H1 (cell line): ENCODE data around the gene MAP1B. TPM values are rescaled to one million over a fixed set of nuclear protein-coding genes. Genes with fewer than 3 reads are reported as not detected.

Experiments
- CTCF ChIA-PET: fragments of 300-600 bp; sonication (Branson Sonifier 250); formaldehyde crosslinking; loops from one replicate; lab custom pipeline; 2021; ENCODE audit not compliant: partially characterized antibody; lab: Charles Lee
- POLR2A ChIA-PET: fragments of 300-600 bp; sonication (Branson Sonifier 250); formaldehyde crosslinking; loops from one replicate; lab custom pipeline; 2021; ENCODE audit warnings: inconsistent platforms; ENCODE audit not compliant: partially characterized antibody; lab: Charles Lee
- DNase-seq, 2 experiments: peaks; one replicate each; pipeline versions ENCODE4 v3.0.0 to v3.0.0-alpha.2; 2010 to 2022; ENCODE audit warnings: low spot score in 2 of 2, low read depth in 1 of 2, mixed read lengths in 1 of 2
- FAIRE-seq: peaks from 2 replicates; lab custom pipeline; 2011; peaks lifted over from hg19 to GRCh38; lab: Jason Lieb, UNC
- H2AFZ ChIP-seq: 2 replicates; pipeline ENCODE4 v1.8.1; 2012; ENCODE audit warnings: low read length, inconsistent platforms
- H2AK5ac ChIP-seq: 2 replicates; pipeline ENCODE4 v1.6.1; 2013; ENCODE audit warnings: low read depth, low read length
- H2BK120ac ChIP-seq: replicated peaks from 2 replicates; pipeline ENCODE3; 2013; ENCODE audit warnings: low read depth, low read length, inconsistent platforms
- H2BK12ac ChIP-seq: 2 replicates; pipeline ENCODE4 v1.6.1; 2013; ENCODE audit warnings: low read depth, low read length
- H2BK15ac ChIP-seq: 2 replicates; pipeline ENCODE4 v1.6.1; 2013; ENCODE audit warnings: low read length
- H2BK20ac ChIP-seq: 2 replicates; pipeline ENCODE4 v1.6.1; 2013; ENCODE audit warnings: low read length
- H2BK5ac ChIP-seq: 2 replicates; pipeline ENCODE4 v1.6.1; 2013; ENCODE audit warnings: low read depth, low read length
- H3K14ac ChIP-seq: 2 replicates; pipeline ENCODE4 v1.6.1; 2013; ENCODE audit warnings: inconsistent platforms; ENCODE audit not compliant: insufficient read length
- H3K18ac ChIP-seq: 2 replicates; pipeline ENCODE4 v1.6.1; 2013; ENCODE audit warnings: low read length; ENCODE audit errors: extremely low read depth
- H3K23ac ChIP-seq: 2 replicates; pipeline ENCODE4 v1.6.1; 2013; ENCODE audit warnings: inconsistent platforms; ENCODE audit not compliant: insufficient read length
- H3K23me2 ChIP-seq: 2 replicates; pipeline ENCODE4 v1.6.1; 2013; ENCODE audit warnings: low read depth, low read length
- H3K27ac ChIP-seq: 2 replicates; pipeline ENCODE4 v1.6.1; 2011; ENCODE audit warnings: low read depth, low read length, inconsistent platforms
- H3K27me3 ChIP-seq, 4 experiments: replicated peaks in 1 of 4; 1 replicate in 1 of 4; 2 replicates in 3 of 4; pipeline versions ENCODE4 v1.6.1 to v1.8.1; 2011 to 2013; ENCODE audit warnings: low read length in 3 of 4, mild to moderate bottlenecking in 3 of 4, inconsistent platforms in 2 of 4, mixed read lengths in 2 of 4, moderate library complexity in 1 of 4; ENCODE audit not compliant: control insufficient read depth in 3 of 4, insufficient read depth in 3 of 4; ENCODE audit errors: extremely low read depth in 1 of 4
- H3K36me3 ChIP-seq, 4 experiments: 2 replicates each; pipeline versions ENCODE4 v1.6.1 to v1.8.1; 2011 to 2013; ENCODE audit warnings: mild to moderate bottlenecking in 4 of 4, low read length in 3 of 4, moderate library complexity in 2 of 4, control low read depth in 1 of 4, inconsistent platforms in 1 of 4; ENCODE audit not compliant: insufficient read depth in 4 of 4, control insufficient read depth in 2 of 4
- H3K4ac ChIP-seq: replicated peaks from 2 replicates; pipeline ENCODE3; 2013; ENCODE audit warnings: low read length, low read depth, mixed read lengths, inconsistent platforms; ENCODE audit not compliant: insufficient read length
- H3K4me1 ChIP-seq, 4 experiments: replicated peaks in 1 of 4; 1 replicate in 1 of 4; 2 replicates in 3 of 4; pipeline versions ENCODE4 v1.6.1 to v1.8.1; 2011 to 2013; ENCODE audit warnings: low read length in 3 of 4, inconsistent platforms in 2 of 4, mixed read lengths in 1 of 4; ENCODE audit not compliant: insufficient read depth in 4 of 4, control insufficient read depth in 3 of 4
- H3K4me2 ChIP-seq, 2 experiments: 2 replicates each; pipeline versions ENCODE4 v1.6.1 to v1.8.1; 2011 to 2013; ENCODE audit warnings: low read depth in 2 of 2, low read length in 2 of 2, control low read depth in 1 of 2, inconsistent platforms in 1 of 2, mild to moderate bottlenecking in 1 of 2; ENCODE audit not compliant: insufficient read depth in 1 of 2
- H3K4me3 ChIP-seq, 4 experiments: fragments of 200-600, 300-600 bp in 1 of 4; sonication (generic), shearing (Covaris generic), sonication (Bioruptor Twin) in 1 of 4; 2 replicates each; pipeline versions ENCODE4 v1.5.1 to v1.8.1; 2011 to 2016; ENCODE audit warnings: low read length in 4 of 4, low read depth in 3 of 4, control low read depth in 2 of 4, inconsistent platforms in 2 of 4, mild to moderate bottlenecking in 2 of 4, mixed read lengths in 1 of 4, moderate library complexity in 1 of 4; ENCODE audit not compliant: insufficient read depth in 2 of 4; ENCODE audit errors: extremely low read depth in 1 of 4
- H3K56ac ChIP-seq: replicated peaks from 2 replicates; pipeline ENCODE3; 2013; ENCODE audit warnings: low read depth, mild to moderate bottlenecking, mixed read lengths, low read length, inconsistent platforms; ENCODE audit not compliant: insufficient read length
- H3K79me1 ChIP-seq: 2 replicates; pipeline ENCODE4 v1.6.1; 2013; ENCODE audit warnings: low read depth, low read length, control low read depth
- H3K79me2 ChIP-seq, 2 experiments: 2 replicates each; pipeline versions ENCODE4 v1.6.1 to v1.8.1; 2012 to 2013; ENCODE audit warnings: low read length in 2 of 2, mild to moderate bottlenecking in 2 of 2, inconsistent platforms in 1 of 2; ENCODE audit not compliant: insufficient read depth in 2 of 2, control insufficient read depth in 1 of 2
- H3K9ac ChIP-seq, 4 experiments: replicated peaks in 1 of 4; 1 replicate in 1 of 4; 2 replicates in 3 of 4; pipeline versions ENCODE4 v1.6.1 to v1.8.1; 2011 to 2013; ENCODE audit warnings: low read depth in 3 of 4, low read length in 3 of 4, control low read depth in 2 of 4, mild to moderate bottlenecking in 2 of 4, moderate library complexity in 2 of 4, inconsistent platforms in 1 of 4; ENCODE audit errors: extremely low read depth in 1 of 4
- H3K9me3 ChIP-seq, 2 experiments: 2 replicates each; pipeline versions ENCODE4 v1.6.1 to v1.8.1; 2012 to 2013; ENCODE audit warnings: mild to moderate bottlenecking in 2 of 2, moderate library complexity in 2 of 2, control low read depth in 1 of 2, inconsistent platforms in 1 of 2, low read depth in 1 of 2, low read length in 1 of 2, mixed read lengths in 1 of 2; ENCODE audit not compliant: insufficient read depth in 2 of 2
- H4K20me1 ChIP-seq, 2 experiments: replicated peaks in 1 of 2; 2 replicates each; pipeline versions ENCODE3 to v1.8.1; 2011 to 2013; ENCODE audit warnings: inconsistent platforms in 2 of 2, low read length in 2 of 2, mild to moderate bottlenecking in 1 of 2; ENCODE audit not compliant: insufficient read depth in 2 of 2, control insufficient read depth in 1 of 2
- H4K5ac ChIP-seq: 2 replicates; pipeline ENCODE4 v1.6.1; 2013; ENCODE audit warnings: low read length, low read depth, mixed read lengths, inconsistent platforms; ENCODE audit not compliant: insufficient read length
- H4K8ac ChIP-seq: 2 replicates; pipeline ENCODE4 v1.8.0; 2013; ENCODE audit warnings: mild to moderate bottlenecking, moderate library complexity, low read length, inconsistent platforms; ENCODE audit not compliant: insufficient read depth; ENCODE audit errors: extremely low read depth
- H4K91ac ChIP-seq: replicated peaks from 2 replicates; pipeline ENCODE3; 2013; ENCODE audit warnings: low read length, mixed read lengths, inconsistent platforms; ENCODE audit not compliant: insufficient read length
- ASH2L ChIP-seq: fragments of 200-600, 300-600 bp; sonication (generic); IDR thresholded peaks from one replicate; pipeline ENCODE4 v1.7.1; 2017; ENCODE audit warnings: low read length
- CEBPB ChIP-seq: IDR thresholded peaks from 2 replicates; pipeline ENCODE4 v1.6.1; 2012; ENCODE audit warnings: low read depth, low read length
- NANOG ChIP-seq: IDR thresholded peaks from 2 replicates; pipeline ENCODE4 v1.6.1; 2011; ENCODE audit warnings: low read length, low read depth, mild to moderate bottlenecking, inconsistent platforms; ENCODE audit not compliant: insufficient read depth, poor library complexity, severe bottlenecking
- POU5F1 ChIP-seq: IDR thresholded peaks from 2 replicates; pipeline ENCODE4 v1.6.1; 2011; ENCODE audit warnings: low read depth, mild to moderate bottlenecking, low read length, moderate library complexity
- polyA plus RNA-seq, 7 experiments: library from polyadenylated mRNA; depleted of rRNA in 3 of 7; stranded (reverse) in 5 of 7; unstranded in 2 of 7; fragments of >200 nt in 5 of 7; fragments of 200-250 nt in 2 of 7; gene quantifications; 1 replicate in 5 of 7; 2 replicates in 1 of 7; 4 replicates in 1 of 7; pipeline versions ENCODE4 v1.2.1 to v1.2.3, GENCODE V29; 2011 to 2013; ENCODE audit warnings: missing spikeins in 2 of 7, mixed read lengths in 2 of 7
- total RNA-seq: library from RNA; stranded (reverse); fragmentation: NEBNext Ultra II Directional; extraction: Animal tissue kit (Norgen Biotek cat#: 25700); gene quantifications from 2 replicates; pipeline ENCODE4 v1.2.1, GENCODE V29; 2021

Gene MAP1B
- total and polyA plus RNA-seq, 2 of the 8 experiments (the other 6 are each of a cell fraction or from before 2014, with no cell fraction given) = 24.5 to 120 TPM

DNA sequence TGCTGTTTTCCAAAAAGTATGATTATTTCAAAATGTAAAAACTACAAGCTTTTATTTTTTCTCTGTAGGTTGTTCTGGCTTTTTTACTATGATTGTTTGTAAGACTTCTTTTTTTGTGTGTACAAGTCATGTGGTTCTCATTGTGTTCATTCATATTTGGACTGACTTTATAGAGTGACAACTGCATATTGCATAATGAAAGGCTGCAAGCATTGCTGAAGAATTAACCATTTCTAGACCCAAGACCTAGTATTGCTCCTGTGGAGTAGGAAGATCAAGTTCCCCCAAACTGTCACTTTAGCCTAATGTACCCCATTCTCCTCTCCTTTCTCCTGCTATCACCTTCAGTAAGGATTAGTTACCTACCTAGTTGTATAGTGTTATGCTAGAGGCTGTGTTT is 10.0 kb downstream of the MAP1B start:
- POLR2A ChIA-PET = interaction anchor here (9.1 kb wide), 1 partner anchor 8 kb away, joined by 72 read pairs; the partner anchor contains the start of gene MAP1B
- TF ChIP-seq CEBPB (no peak), NANOG (no peak), ASH2L (no peak), POU5F1 (no peak)

More for the DNA sequence above, 10.0 kb downstream of the MAP1B start:
- no peaks in the 10 kb centered on the region for H3K9me3 ChIP-seq
- H3K23me2 ChIP-seq = no peaks in the 10 kb centered on the region
- H2AK5ac ChIP-seq = no peak overlapping the region
- no peak overlapping the region for H3K9ac ChIP-seq
- no peak overlapping the region for H2BK20ac ChIP-seq
- H4K5ac ChIP-seq = no peak overlapping the region
- no peak overlapping the region for H3K4me2 ChIP-seq
- H3K23ac ChIP-seq = no peak overlapping the region
- no peak overlapping the region for H3K18ac ChIP-seq
- H3K79me2 ChIP-seq = peaks cover 3 to 27% of the 10 kb centered on the region in 2 experiments; a peak in 3 of 4 replicates
- peaks cover 0 to 43% (median 19%) of the 10 kb centered on the region in 4 experiments; a peak in 7 of 8 replicates for H3K36me3 ChIP-seq
- H3K4ac ChIP-seq = no peak overlapping the region
- H2BK12ac ChIP-seq = no peak overlapping the region
- H2BK15ac ChIP-seq = no peak overlapping the region
- CTCF ChIA-PET = interaction anchor here (1.1 to 1.9 kb wide), 2 partner anchors 39 to 335 kb away, joined by 3 to 6 read pairs; no protein-coding TSS in a partner anchor
- no peak overlapping the region for H3K14ac ChIP-seq
- no peak overlapping the region for H3K56ac ChIP-seq
- no peak overlapping the region for H4K91ac ChIP-seq
- no peak overlapping the region for H3K27ac ChIP-seq
- H2BK120ac ChIP-seq = no peak overlapping the region
- DNase-seq = no peak
- H2AFZ ChIP-seq = no peak overlapping the region
- no peaks in the 10 kb centered on the region for H3K79me1 ChIP-seq
- H3K27me3 ChIP-seq = no peaks in the 10 kb centered on the region
- H3K4me3 ChIP-seq = no peak overlapping the region
- H3K4me1 ChIP-seq = peaks cover 3 to 17% (median 10%) of the 10 kb centered on the region in 4 experiments; a peak in 6 of 7 replicates
- peaks cover 1 to 3% of the 10 kb centered on the region in 2 experiments for H4K20me1 ChIP-seq
- no peak overlapping the region for H2BK5ac ChIP-seq
- H4K8ac ChIP-seq = no peak overlapping the region
- FAIRE-seq = no peak
